DOHH2 (cell line): ENCODE data around the gene GRID1.

Source experiments
- H3F3A ChIP-seq: fragments of 200-600 bp; sonication (generic), shearing (Covaris generic); 2 replicates; pipeline ENCODE4 v1.6.0; 2016; ENCODE audit warnings: antibody characterized with exemption, mild to moderate bottlenecking; ENCODE audit not compliant: control insufficient read depth, insufficient read depth
- H3K27ac ChIP-seq: fragments of 200-600 bp; sonication (generic); 2 replicates; pipeline ENCODE4 v1.5.1; 2014; ENCODE audit warnings: low read depth, mild to moderate bottlenecking, low read length, moderate library complexity
- H3K27me3 ChIP-seq: fragments of 200-600 bp; sonication (generic); 2 replicates; pipeline ENCODE4 v1.6.1; 2014; ENCODE audit warnings: mild to moderate bottlenecking, low read length, mixed read lengths; ENCODE audit not compliant: control insufficient read depth
- H3K36me3 ChIP-seq: fragments of 200-600 bp; sonication (generic); 2 replicates; pipeline ENCODE4 v1.6.1; 2014; ENCODE audit warnings: mild to moderate bottlenecking, low read length, moderate library complexity, mixed read lengths; ENCODE audit not compliant: control insufficient read depth
- H3K4me1 ChIP-seq: fragments of 200-600 bp; sonication (generic); 2 replicates; pipeline ENCODE4 v1.6.1; 2014; ENCODE audit warnings: mild to moderate bottlenecking, low read length, mixed read lengths; ENCODE audit not compliant: control insufficient read depth
- H3K4me2 ChIP-seq: fragments of 200-600 bp; sonication (generic); 2 replicates; pipeline ENCODE4 v1.6.0; 2014; ENCODE audit warnings: mild to moderate bottlenecking, low read length, moderate library complexity
- H3K4me3 ChIP-seq: fragments of 200-600 bp; sonication (generic); 2 replicates; pipeline ENCODE4 v1.5.1; 2014; ENCODE audit warnings: mild to moderate bottlenecking, low read length, mixed read lengths
- H3K79me2 ChIP-seq: fragments of 200-600 bp; sonication (generic); 2 replicates; pipeline ENCODE4 v1.6.1; 2014; ENCODE audit warnings: mild to moderate bottlenecking, low read length, mixed read lengths; ENCODE audit not compliant: control insufficient read depth
- H3K9me2 ChIP-seq: fragments of 200-600 bp; sonication (generic); replicated peaks from 2 replicates; pipeline ENCODE4 v1.6.1; 2014; ENCODE audit warnings: mild to moderate bottlenecking, low read length, mixed read lengths; ENCODE audit not compliant: control insufficient read depth
- H3K9me3 ChIP-seq: fragments of 200-600 bp; sonication (generic); 2 replicates; pipeline ENCODE4 v1.6.1; 2014; ENCODE audit warnings: antibody characterized with exemption, low read length, mixed read lengths; ENCODE audit not compliant: control insufficient read depth, insufficient read depth
- H4K20me1 ChIP-seq: fragments of 200-600 bp; sonication (generic); 2 replicates; pipeline ENCODE4 v1.6.0; 2014; ENCODE audit warnings: low read depth, mild to moderate bottlenecking, antibody characterized with exemption, low read length, moderate library complexity; ENCODE audit not compliant: control insufficient read depth, insufficient read depth
- EZH2phosphoT487 ChIP-seq: fragments of 200-600 bp; sonication (generic); IDR thresholded peaks from 2 replicates; pipeline ENCODE4 v1.6.1; 2017; ENCODE audit warnings: borderline replicate concordance, mild to moderate bottlenecking, antibody characterized with exemption, low read length, moderate library complexity, mixed read lengths
- TF ChIP-seq, protein P1 (sequence below): fragments of 200-600 bp; sonication (generic); IDR thresholded peaks from one replicate; pipeline ENCODE4 v1.5.1; 2014; ENCODE audit warnings: antibody characterized with exemption, mild to moderate bottlenecking, low read depth, low read length; ENCODE audit not compliant: poor library complexity, severe bottlenecking

The GRID1 gene

DNA sequence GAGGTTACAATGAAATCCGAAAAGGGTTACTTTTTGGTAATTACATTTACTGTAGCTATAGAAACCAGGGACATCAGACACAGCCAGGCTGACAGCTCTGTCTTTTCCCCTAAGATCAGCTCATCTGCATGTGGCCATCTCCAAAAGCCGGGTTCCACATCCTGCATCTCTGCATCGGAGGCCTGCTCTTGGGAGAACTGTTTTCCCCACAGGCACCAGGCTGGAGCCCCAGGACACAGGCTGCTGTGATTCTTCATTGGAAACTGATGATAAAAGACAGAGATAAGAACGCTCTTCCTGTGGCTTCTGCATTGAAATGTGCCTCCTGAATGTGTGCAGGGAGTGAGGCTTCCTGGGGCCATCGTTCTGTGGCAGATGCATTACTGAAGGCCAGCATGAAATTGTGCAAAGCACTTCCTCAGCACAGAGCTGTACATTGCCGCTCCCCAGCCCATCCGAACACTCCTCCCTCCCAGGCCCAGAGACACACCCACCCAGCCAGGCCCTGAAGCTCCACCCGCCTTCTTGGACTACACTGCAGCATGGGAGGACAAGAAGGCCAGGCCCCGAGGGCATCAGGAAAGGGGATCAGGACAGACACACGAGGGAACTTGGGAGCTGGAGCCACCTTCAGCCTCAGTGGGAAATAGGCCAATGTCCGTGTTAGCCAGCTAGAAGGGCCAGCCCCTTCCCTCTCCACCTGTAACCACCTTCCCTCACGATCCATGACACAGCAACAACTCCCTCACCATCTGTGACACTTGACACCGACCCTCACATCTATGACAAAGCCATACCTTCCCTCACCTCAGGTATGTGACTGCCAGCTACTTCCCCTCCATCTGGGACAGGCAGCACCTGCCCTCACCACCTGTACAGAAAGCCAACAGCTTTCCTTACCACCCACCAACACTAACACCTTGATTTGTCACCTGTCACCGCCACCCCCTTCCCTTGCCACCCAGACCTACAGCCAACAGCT is 113.2 kb downstream of the GRID1 start:
- Histone ChIP-seq H3F3A (no peaks in the 10 kb centered on the region), H3K36me3 (no peaks in the 10 kb centered on the region), H3K9me2 (no peaks in the 10 kb centered on the region), H3K27ac (no peak overlapping the region), H3K79me2 (no peaks in the 10 kb centered on the region), H3K4me1 (no peaks in the 10 kb centered on the region), H3K4me2 (no peak overlapping the region), H3K27me3 (no peaks in the 10 kb centered on the region), H3K4me3 (no peak overlapping the region), H4K20me1 (no peaks in the 10 kb centered on the region), H3K9me3 (peaks cover 7% of the 10 kb centered on the region; the same call in 1 of the 2 replicates)
- TF ChIP-seq EZH2phosphoT487, result no peak
- TF ChIP-seq, protein P1, sequence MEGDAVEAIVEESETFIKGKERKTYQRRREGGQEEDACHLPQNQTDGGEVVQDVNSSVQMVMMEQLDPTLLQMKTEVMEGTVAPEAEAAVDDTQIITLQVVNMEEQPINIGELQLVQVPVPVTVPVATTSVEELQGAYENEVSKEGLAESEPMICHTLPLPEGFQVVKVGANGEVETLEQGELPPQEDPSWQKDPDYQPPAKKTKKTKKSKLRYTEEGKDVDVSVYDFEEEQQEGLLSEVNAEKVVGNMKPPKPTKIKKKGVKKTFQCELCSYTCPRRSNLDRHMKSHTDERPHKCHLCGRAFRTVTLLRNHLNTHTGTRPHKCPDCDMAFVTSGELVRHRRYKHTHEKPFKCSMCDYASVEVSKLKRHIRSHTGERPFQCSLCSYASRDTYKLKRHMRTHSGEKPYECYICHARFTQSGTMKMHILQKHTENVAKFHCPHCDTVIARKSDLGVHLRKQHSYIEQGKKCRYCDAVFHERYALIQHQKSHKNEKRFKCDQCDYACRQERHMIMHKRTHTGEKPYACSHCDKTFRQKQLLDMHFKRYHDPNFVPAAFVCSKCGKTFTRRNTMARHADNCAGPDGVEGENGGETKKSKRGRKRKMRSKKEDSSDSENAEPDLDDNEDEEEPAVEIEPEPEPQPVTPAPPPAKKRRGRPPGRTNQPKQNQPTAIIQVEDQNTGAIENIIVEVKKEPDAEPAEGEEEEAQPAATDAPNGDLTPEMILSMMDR, result no peak

DNA sequence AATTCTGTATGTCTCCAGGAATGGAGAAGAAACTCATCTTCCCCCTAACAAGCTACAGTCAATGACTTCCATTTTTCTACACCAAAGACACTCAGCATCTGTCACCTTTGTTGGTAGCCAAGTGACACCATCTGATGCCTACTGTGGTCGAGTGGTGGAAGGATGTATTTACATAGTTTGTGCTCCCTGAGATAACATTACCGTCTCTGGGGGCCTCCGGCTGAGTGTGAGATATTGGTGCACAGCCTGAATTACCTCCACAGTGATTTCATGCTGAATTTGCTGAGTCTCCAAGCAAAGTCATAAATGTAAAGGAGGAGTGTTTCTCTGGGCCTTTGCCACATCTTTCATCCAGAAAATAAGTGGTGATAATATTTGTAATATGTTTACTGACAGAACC is 114.0 kb downstream of the GRID1 start:
- no peaks in the 10 kb centered on the region for H4K20me1 ChIP-seq
- H3K79me2 ChIP-seq, result no peaks in the 10 kb centered on the region
- H3K27ac ChIP-seq, result no peak overlapping the region
- peaks cover 7% of the 10 kb centered on the region; the same call in 1 of the 2 replicates for H3K9me3 ChIP-seq
- no peaks in the 10 kb centered on the region for H3F3A ChIP-seq
- TF ChIP-seq EZH2phosphoT487, result no peak
- TF ChIP-seq, protein P1, result no peak
- no peaks in the 10 kb centered on the region for H3K9me2 ChIP-seq
- no peaks in the 10 kb centered on the region for H3K36me3 ChIP-seq
- no peaks in the 10 kb centered on the region for H3K4me1 ChIP-seq
- no peaks in the 10 kb centered on the region for H3K27me3 ChIP-seq
- no peak overlapping the region for H3K4me3 ChIP-seq
- no peak overlapping the region for H3K4me2 ChIP-seq

DNA sequence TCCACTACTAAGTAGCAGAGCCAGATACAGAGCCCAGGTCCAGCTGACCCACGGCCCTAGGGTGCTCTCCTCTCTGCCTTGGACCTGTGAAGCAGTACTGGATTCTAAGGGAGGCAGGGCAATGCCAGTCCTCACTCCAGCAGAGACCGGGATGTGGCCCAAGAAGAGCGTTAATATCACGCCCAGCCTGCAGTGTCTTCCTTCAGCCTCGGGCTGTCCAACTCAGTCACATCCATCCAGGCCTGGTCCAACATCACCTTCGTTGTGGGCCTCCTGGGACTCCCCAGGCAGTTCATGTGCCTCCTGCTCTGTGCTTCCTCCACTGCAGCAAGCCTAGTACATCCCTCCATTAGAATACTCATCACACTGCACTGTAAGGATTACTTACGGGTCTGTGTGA is 114.5 kb downstream of the GRID1 start:
- Histone ChIP-seq H3K4me1 (no peaks in the 10 kb centered on the region), H3K27me3 (no peaks in the 10 kb centered on the region), H3F3A (no peaks in the 10 kb centered on the region), H3K4me3 (no peak overlapping the region), H4K20me1 (no peaks in the 10 kb centered on the region), H3K79me2 (no peaks in the 10 kb centered on the region), H3K36me3 (no peaks in the 10 kb centered on the region), H3K27ac (no peak overlapping the region), H3K9me2 (no peaks in the 10 kb centered on the region), H3K4me2 (no peak overlapping the region), H3K9me3 (peaks cover 7% of the 10 kb centered on the region; the same call in 1 of the 2 replicates)
- TF ChIP-seq, protein P1, result no peak
- TF ChIP-seq EZH2phosphoT487, result no peak
